HEK293 (cell line): Measurements from ENCODE around the gene VOPP1.

Experiments
- CTCF ChIP-seq: fragments of 450-650 bp; formaldehyde crosslinking; IDR thresholded peaks from 2 replicates; pipeline ENCODE4 v1.5.1; 2016; ENCODE audit warnings: missing biosample characterization, missing genetic modification characterization
- SALL2 ChIP-seq: fragments of 450-650 bp; formaldehyde crosslinking; IDR thresholded peaks from 2 replicates; pipeline ENCODE4 v1.5.0; 2017; ENCODE audit warnings: missing biosample characterization, mild to moderate bottlenecking, missing genetic modification characterization, borderline replicate concordance
- ZFP37 ChIP-seq: fragments of 450-650 bp; formaldehyde crosslinking; IDR thresholded peaks from 2 replicates; pipeline ENCODE4 v1.5.1; 2016; ENCODE audit warnings: missing biosample characterization, missing genetic modification characterization
- ZNF114 ChIP-seq: fragments of 450-650 bp; formaldehyde crosslinking; IDR thresholded peaks from 2 replicates; pipeline ENCODE4 v1.5.0; 2017; ENCODE audit warnings: missing biosample characterization, missing genetic modification characterization
- ZNF133 ChIP-seq: fragments of 450-650 bp; formaldehyde crosslinking; IDR thresholded peaks from 2 replicates; pipeline ENCODE4 v1.5.1; 2016; ENCODE audit warnings: missing biosample characterization, missing genetic modification characterization
- ZNF239 ChIP-seq: fragments of 450-650 bp; formaldehyde crosslinking; IDR thresholded peaks from 2 replicates; pipeline ENCODE4 v1.5.1; 2016; ENCODE audit warnings: missing biosample characterization, missing genetic modification characterization
- ZNF274 ChIP-seq, 2 experiments: fragments of 200-500 bp in 1 of 2; fragments of 450-650 bp in 1 of 2; sonication (Bioruptor generic) in 1 of 2; formaldehyde crosslinking in 1 of 2; IDR thresholded peaks; 2 replicates each; pipeline versions ENCODE4 v1.5.1 to v1.6.1; 2014 to 2016; ENCODE audit warnings: borderline replicate concordance in 1 of 2, inconsistent platforms in 1 of 2, low read length in 1 of 2, missing biosample characterization in 1 of 2, missing genetic modification characterization in 1 of 2
- ZNF335 ChIP-seq: fragments of 450-650 bp; formaldehyde crosslinking; conservative IDR thresholded peaks from 2 replicates; pipeline ENCODE4 v1.5.1; 2016; ENCODE audit warnings: missing biosample characterization, missing genetic modification characterization
- ZNF398 ChIP-seq: fragments of 450-650 bp; formaldehyde crosslinking; IDR thresholded peaks from 2 replicates; pipeline ENCODE4 v1.5.1; 2017; ENCODE audit warnings: missing biosample characterization, missing genetic modification characterization
- ZNF580 ChIP-seq: fragments of 450-650 bp; formaldehyde crosslinking; IDR thresholded peaks from 2 replicates; pipeline ENCODE4 v1.5.1; 2016; ENCODE audit warnings: missing biosample characterization, missing genetic modification characterization
- ZNF639 ChIP-seq: fragments of 450-650 bp; formaldehyde crosslinking; IDR thresholded peaks from 2 replicates; pipeline ENCODE4 v1.5.1; 2016; ENCODE audit warnings: missing biosample characterization, missing genetic modification characterization
- ZNF747 ChIP-seq: fragments of 450-650 bp; formaldehyde crosslinking; IDR thresholded peaks from 2 replicates; pipeline ENCODE4 v1.5.1; 2016; ENCODE audit warnings: missing biosample characterization, missing genetic modification characterization
- ZNF843 ChIP-seq: fragments of 450-650 bp; formaldehyde crosslinking; IDR thresholded peaks from 2 replicates; pipeline ENCODE4 v1.5.1; 2016; ENCODE audit warnings: missing biosample characterization, missing genetic modification characterization

GRCh38 chr7:55555160-55555559 lies 17.1 kb downstream of the VOPP1 start:
- no peak for TF ChIP-seq CTCF (tag by site-specific recombination)
- no peak for TF ChIP-seq ZNF580 (tag by site-specific recombination)
- TF ChIP-seq ZNF398 (tag by site-specific recombination) = no peak
- TF ChIP-seq ZNF274 (IDR thresholded peaks at IDR 0.05; ENCODE audit: low read length) = no peak
- no peak for TF ChIP-seq ZNF274 (tag by site-specific recombination; IDR thresholded peaks at IDR 0.05; ENCODE audit: borderline replicate concordance)
- no peak for TF ChIP-seq ZNF639 (tag by site-specific recombination)
- TF ChIP-seq ZFP37 = no peak
- TF ChIP-seq ZNF747 (tag by site-specific recombination) = no peak
- no peak for TF ChIP-seq ZNF335 (tag by site-specific recombination)
- no peak for TF ChIP-seq ZNF239
- TF ChIP-seq ZNF114 (tag by site-specific recombination) = no peak
- no peak for TF ChIP-seq ZNF133 (tag by site-specific recombination)
- TF ChIP-seq ZNF843 (tag by site-specific recombination) = no peak
- TF ChIP-seq SALL2 = no peak
